OCI-LY1 (cell line): Measurements from ENCODE around the gene C2orf68.
A peak's percentile ranks its signal among the peaks of the same experiment; 100 is the strongest.
"Not testable (repeated sequence)": the region's sequence is repeated elsewhere in the genome, so short reads cannot be mapped to it uniquely, and the experiment has no call there.

ENCODE experiments used
- H2AFZ ChIP-seq: fragments of 200-600 bp; sonication (generic), shearing (Covaris generic); 2 replicates; pipeline ENCODE4 v1.6.0; 2014; ENCODE audit warnings: antibody characterized with exemption, mild to moderate bottlenecking, low read length
- H3F3A ChIP-seq: fragments of 200-600 bp; sonication (generic), shearing (Covaris generic); 2 replicates; pipeline ENCODE4 v1.6.0; 2014; ENCODE audit warnings: mild to moderate bottlenecking, antibody characterized with exemption, low read length, moderate library complexity; ENCODE audit not compliant: insufficient read depth
- H3K27ac ChIP-seq: fragments of 200-600 bp; sonication (generic); 2 replicates; pipeline ENCODE4 v1.5.1; 2014; ENCODE audit warnings: low read length, mixed run types, mild to moderate bottlenecking, low read depth; ENCODE audit not compliant: poor library complexity, severe bottlenecking
- H3K27me3 ChIP-seq: fragments of 200-600 bp; sonication (generic); 2 replicates; pipeline ENCODE4 v1.6.0; 2014; ENCODE audit warnings: antibody characterized with exemption, mild to moderate bottlenecking, low read length, moderate library complexity; ENCODE audit not compliant: insufficient read depth
- H3K36me3 ChIP-seq: fragments of 200-600 bp; sonication (generic); 2 replicates; pipeline ENCODE4 v1.6.1; 2014; ENCODE audit warnings: mild to moderate bottlenecking, antibody characterized with exemption, low read length, moderate library complexity, mixed read lengths; ENCODE audit not compliant: insufficient read depth
- H3K4me1 ChIP-seq: fragments of 200-600 bp; sonication (generic); 2 replicates; pipeline ENCODE4 v1.5.1; 2014; ENCODE audit warnings: mild to moderate bottlenecking, low read length, moderate library complexity; ENCODE audit not compliant: insufficient read depth, severe bottlenecking
- H3K4me2 ChIP-seq: fragments of 200-600 bp; sonication (generic), shearing (Covaris generic); 2 replicates; pipeline ENCODE4 v1.6.1; 2014; ENCODE audit warnings: low read length
- H3K4me3 ChIP-seq: fragments of 200-600 bp; sonication (generic); 2 replicates; pipeline ENCODE4 v1.5.1; 2014; ENCODE audit warnings: low read length, low read depth, mild to moderate bottlenecking, mixed read lengths; ENCODE audit not compliant: poor library complexity, severe bottlenecking
- H3K79me2 ChIP-seq: fragments of 200-600 bp; shearing (Covaris generic); 2 replicates; pipeline ENCODE4 v1.6.1; 2016; ENCODE audit warnings: mixed run types, low read length, mixed read lengths; ENCODE audit not compliant: insufficient read depth
- H3K9ac ChIP-seq: fragments of 200-600 bp; sonication (generic), shearing (Covaris generic); 2 replicates; pipeline ENCODE4 v1.6.1; 2014; ENCODE audit warnings: mild to moderate bottlenecking, low read length, mixed read lengths
- H3K9me2 ChIP-seq: fragments of 200-600 bp; sonication (generic), shearing (Covaris generic); 2 replicates; pipeline ENCODE4 v1.6.1; 2014; ENCODE audit warnings: low read depth, mild to moderate bottlenecking, low read length, mixed read lengths
- H3K9me3 ChIP-seq: fragments of 200-600 bp; shearing (Covaris generic); 2 replicates; pipeline ENCODE4 v1.6.1; 2014; ENCODE audit warnings: low read length, mixed read lengths
- H4K20me1 ChIP-seq: fragments of 200-600 bp; sonication (generic), shearing (Covaris generic); 2 replicates; pipeline ENCODE4 v1.6.0; 2016; ENCODE audit warnings: mild to moderate bottlenecking, low read length; ENCODE audit not compliant: insufficient read depth
- EZH2 ChIP-seq: fragments of 200-600 bp; sonication (generic), shearing (Covaris generic); IDR thresholded peaks from 2 replicates; pipeline ENCODE4 v1.8.0; 2017; ENCODE audit warnings: borderline replicate concordance, mixed run types, mild to moderate bottlenecking, antibody characterized with exemption, low read length, moderate library complexity, mixed read lengths
- TF ChIP-seq, protein P1 (sequence below): fragments of 200-600 bp; sonication (generic), shearing (Covaris generic); IDR thresholded peaks from 2 replicates; pipeline ENCODE4 v1.5.1; 2017; ENCODE audit warnings: mild to moderate bottlenecking, antibody characterized with exemption, low read length, moderate library complexity, mixed read lengths

Gene C2orf68

DNA sequence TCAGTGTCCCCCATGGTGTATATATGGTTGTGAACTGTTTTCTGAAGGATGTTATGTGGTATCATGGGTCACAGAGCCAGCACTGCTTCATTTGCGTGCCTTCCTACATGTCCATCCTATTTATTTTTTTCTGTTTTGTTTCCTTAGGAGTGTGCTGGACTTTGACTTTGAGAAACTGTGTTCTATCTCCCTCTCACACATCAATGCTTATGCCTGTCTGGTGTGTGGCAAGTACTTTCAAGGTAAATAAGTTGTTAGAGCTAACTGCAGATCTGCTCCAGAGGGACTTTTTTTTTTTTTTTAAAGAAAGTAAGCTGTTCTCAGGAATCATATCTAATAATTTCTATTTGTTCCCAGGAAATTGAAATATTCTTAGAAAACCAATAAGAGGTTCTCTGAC lies 9.5 kb upstream of the C2orf68 start:
- TF ChIP-seq, protein P1, sequence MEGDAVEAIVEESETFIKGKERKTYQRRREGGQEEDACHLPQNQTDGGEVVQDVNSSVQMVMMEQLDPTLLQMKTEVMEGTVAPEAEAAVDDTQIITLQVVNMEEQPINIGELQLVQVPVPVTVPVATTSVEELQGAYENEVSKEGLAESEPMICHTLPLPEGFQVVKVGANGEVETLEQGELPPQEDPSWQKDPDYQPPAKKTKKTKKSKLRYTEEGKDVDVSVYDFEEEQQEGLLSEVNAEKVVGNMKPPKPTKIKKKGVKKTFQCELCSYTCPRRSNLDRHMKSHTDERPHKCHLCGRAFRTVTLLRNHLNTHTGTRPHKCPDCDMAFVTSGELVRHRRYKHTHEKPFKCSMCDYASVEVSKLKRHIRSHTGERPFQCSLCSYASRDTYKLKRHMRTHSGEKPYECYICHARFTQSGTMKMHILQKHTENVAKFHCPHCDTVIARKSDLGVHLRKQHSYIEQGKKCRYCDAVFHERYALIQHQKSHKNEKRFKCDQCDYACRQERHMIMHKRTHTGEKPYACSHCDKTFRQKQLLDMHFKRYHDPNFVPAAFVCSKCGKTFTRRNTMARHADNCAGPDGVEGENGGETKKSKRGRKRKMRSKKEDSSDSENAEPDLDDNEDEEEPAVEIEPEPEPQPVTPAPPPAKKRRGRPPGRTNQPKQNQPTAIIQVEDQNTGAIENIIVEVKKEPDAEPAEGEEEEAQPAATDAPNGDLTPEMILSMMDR, result no peak
- TF ChIP-seq EZH2, result no peak
- H3K36me3 ChIP-seq, result peaks cover 82% of the 10 kb centered on the region
- no peaks in the 10 kb centered on the region for H3K9me3 ChIP-seq
- H3K4me2 ChIP-seq, result no peak overlapping the region
- no peaks in the 10 kb centered on the region for H3K9me2 ChIP-seq
- H3K9ac ChIP-seq, result no peak overlapping the region
- no peaks in the 10 kb centered on the region for H3F3A ChIP-seq
- peaks cover 12% of the 10 kb centered on the region for H3K4me1 ChIP-seq
- no peaks in the 10 kb centered on the region for H3K27me3 ChIP-seq
- H3K4me3 ChIP-seq, result no peak overlapping the region
- no peaks in the 10 kb centered on the region for H4K20me1 ChIP-seq
- no peak overlapping the region for H3K27ac ChIP-seq
- peaks cover 28% of the 10 kb centered on the region for H3K79me2 ChIP-seq
- H2AFZ ChIP-seq, result no peak overlapping the region

DNA sequence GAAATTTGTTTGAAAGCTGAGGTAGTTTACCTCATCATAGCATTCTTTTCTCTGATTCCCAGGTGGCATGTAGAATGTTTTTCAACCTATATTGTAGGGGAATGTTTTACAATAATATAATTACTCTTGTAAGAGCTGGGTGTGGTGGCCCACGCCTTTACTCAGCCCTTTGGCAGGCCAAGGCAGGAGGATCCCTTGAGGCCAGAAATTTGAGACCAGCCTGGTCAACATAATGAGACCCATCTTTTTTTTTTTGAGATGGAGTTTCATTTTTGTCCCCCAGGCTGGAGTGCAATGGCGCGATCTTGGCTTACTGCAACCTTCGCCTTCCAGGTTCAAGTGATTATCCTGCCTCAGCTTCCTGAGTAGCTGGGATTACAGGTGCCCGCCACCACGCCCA lies 7.8 kb upstream of the C2orf68 start:
- peaks cover 31% of the 10 kb centered on the region for H3K79me2 ChIP-seq
- H4K20me1 ChIP-seq, result no peaks in the 10 kb centered on the region
- no peak overlapping the region for H3K4me3 ChIP-seq
- no peak overlapping the region for H3K4me2 ChIP-seq
- peaks cover 12% of the 10 kb centered on the region for H3K4me1 ChIP-seq
- no peak overlapping the region for H3K9ac ChIP-seq
- H3K36me3 ChIP-seq, result peaks cover 65% of the 10 kb centered on the region
- H3K27ac ChIP-seq, result no peak overlapping the region
- TF ChIP-seq, protein P1, result no peak
- TF ChIP-seq EZH2, result no peak
- H3K27me3 ChIP-seq, result no peaks in the 10 kb centered on the region
- no peak overlapping the region for H2AFZ ChIP-seq
- H3F3A ChIP-seq, result no peaks in the 10 kb centered on the region
- H3K9me2 ChIP-seq, result no peaks in the 10 kb centered on the region
- H3K9me3 ChIP-seq, result no peaks in the 10 kb centered on the region

DNA sequence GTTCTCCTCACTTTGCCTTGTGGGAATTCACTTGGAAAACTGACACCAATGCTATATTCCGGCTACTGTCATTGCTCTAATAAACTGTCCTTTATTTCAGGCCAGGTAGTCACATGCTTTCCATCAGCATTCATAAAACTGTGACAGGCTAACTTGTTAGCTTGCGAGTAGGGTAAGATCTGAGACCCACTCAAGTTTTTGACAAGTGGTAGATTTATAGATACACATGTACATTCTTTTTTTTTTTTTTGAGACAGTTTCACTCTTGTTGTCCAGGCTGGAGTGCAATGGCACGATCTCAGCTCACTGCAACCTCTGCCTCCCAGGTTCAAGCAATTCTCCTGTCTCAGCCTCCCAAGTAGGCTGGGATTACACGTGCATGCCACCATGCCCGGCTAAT lies 5.9 kb upstream of the C2orf68 start:
- peaks cover 14% of the 10 kb centered on the region for H3K4me1 ChIP-seq
- H3K4me2 ChIP-seq, result peak overlapping the region; percentile 78
- not testable (repeated sequence) for H3F3A ChIP-seq, H3K27ac ChIP-seq, H3K27me3 ChIP-seq, H3K9me2 ChIP-seq, H2AFZ ChIP-seq, H4K20me1 ChIP-seq, H3K9me3 ChIP-seq
- H3K4me3 ChIP-seq, result peak overlapping the region; percentile 95
- peak overlapping the region; percentile 98; the same call in 1 of the 2 replicates for H3K9ac ChIP-seq
- peaks cover 47% of the 10 kb centered on the region for H3K36me3 ChIP-seq
- peaks cover 31% of the 10 kb centered on the region for H3K79me2 ChIP-seq

DNA sequence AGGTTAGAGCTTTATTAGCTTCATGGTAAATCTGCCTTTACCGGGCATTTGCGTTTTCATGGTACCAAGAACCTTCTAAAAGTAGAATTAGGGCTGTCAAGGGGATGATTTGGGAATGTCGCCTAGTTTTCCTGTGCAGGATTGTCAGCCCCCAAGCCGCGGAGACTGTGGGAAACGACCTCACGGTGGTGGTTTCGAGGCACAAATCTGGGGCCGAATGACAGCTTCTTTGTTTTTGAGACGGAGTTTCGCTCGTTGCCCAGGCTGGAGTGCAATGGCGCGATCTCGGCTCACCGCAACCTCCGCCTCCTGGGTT lies 3.5 kb upstream of the C2orf68 start:
- Histone ChIP-seq H3K4me3 (peak overlapping the region; percentile 95), H3K9me3 (no peaks in the 10 kb centered on the region), H3K4me2 (peak overlapping the region; percentile 78; the same call in 1 of the 2 replicates), H3F3A (no peaks in the 10 kb centered on the region), H3K36me3 (peaks cover 28% of the 10 kb centered on the region), H3K4me1 (peaks cover 28% of the 10 kb centered on the region), H3K9ac (no peak overlapping the region; the same call in 1 of the 2 replicates), H3K79me2 (peaks cover 27% of the 10 kb centered on the region), H3K27ac (no peak overlapping the region), H4K20me1 (no peaks in the 10 kb centered on the region), H2AFZ (no peak overlapping the region), H3K9me2 (no peaks in the 10 kb centered on the region), H3K27me3 (no peaks in the 10 kb centered on the region)
- no peak for TF ChIP-seq EZH2
- TF ChIP-seq, protein P1, result no peak

DNA sequence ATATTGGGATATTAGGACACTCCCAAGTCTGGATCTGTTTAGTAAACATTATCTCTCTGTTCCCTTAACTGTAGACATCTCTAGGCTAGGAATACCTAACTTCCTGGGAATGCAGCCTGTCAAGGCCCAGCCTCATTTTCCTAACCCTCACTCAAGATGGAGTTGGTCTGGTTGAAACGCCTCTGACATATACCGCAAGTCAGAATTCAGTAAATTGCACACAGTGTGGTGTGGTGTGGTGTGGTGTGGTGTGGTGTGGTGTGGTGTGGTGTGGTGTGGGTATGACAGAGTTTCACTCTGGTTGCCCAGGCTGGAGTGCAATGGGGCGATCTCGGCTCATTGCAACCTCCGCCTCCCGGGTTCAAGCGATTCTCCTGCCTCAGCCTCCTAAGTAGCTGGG lies 2.9 kb upstream of the C2orf68 start:
- H3K9me3 ChIP-seq, H4K20me1 ChIP-seq, H3K4me2 ChIP-seq, H3K9me2 ChIP-seq, H3K27me3 ChIP-seq, H3F3A ChIP-seq, H3K27ac ChIP-seq, H2AFZ ChIP-seq, H3K4me3 ChIP-seq, H3K9ac ChIP-seq: not testable (repeated sequence)
- H3K4me1 ChIP-seq, result peaks cover 33% of the 10 kb centered on the region
- peaks cover 27% of the 10 kb centered on the region for H3K79me2 ChIP-seq
- H3K36me3 ChIP-seq, result peaks cover 23% of the 10 kb centered on the region
